Esophagus squamous epithelium (tissue), 4 donors: ENCODE measurements around the gene TMCC1.

Source experiments
- POLR2A ChIP-seq, 4 donors: fragments of 450-650 bp; IDR thresholded peaks; one replicate each; pipeline ENCODE4 v1.6.1; 2017; ENCODE audit warnings: antibody characterized with exemption in 4 of 4, mild to moderate bottlenecking in 4 of 4, moderate library complexity in 3 of 4
- TF ChIP-seq, protein P1 (sequence below), 6 experiments: fragments of 450-650 bp in 4 of 6; fragments of 200-600 bp in 2 of 6; sonication (generic) in 2 of 6; IDR thresholded peaks; one replicate each; pipeline ENCODE4 v1.5.1; 2016 to 2019; ENCODE audit warnings: antibody characterized with exemption in 6 of 6, mild to moderate bottlenecking in 4 of 6, moderate library complexity in 4 of 6

DNA sequence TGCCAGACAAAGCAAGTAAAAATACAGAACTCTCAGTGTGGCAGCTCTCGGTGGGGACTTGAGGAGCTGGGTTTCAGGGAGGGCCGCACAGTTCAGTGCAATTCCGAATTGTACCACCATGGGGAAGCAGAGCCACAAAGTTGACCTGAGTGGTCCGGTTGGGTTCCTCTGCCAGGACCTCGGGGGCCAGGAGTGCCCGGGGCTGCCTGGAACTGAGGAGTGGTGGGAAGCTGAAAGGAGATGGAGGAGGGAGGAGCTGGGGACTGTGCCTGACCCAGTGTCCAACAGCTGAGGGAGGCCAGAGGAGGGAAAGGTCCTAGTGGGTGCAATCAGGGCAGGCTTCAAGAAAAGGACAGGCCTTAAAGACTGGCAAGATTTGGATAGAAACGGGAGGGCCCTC lies 48.8 kb upstream of the TMCC1 start:
- no peak for TF ChIP-seq POLR2A (IDR thresholded peaks at IDR 0.05)
- TF ChIP-seq, protein P1, sequence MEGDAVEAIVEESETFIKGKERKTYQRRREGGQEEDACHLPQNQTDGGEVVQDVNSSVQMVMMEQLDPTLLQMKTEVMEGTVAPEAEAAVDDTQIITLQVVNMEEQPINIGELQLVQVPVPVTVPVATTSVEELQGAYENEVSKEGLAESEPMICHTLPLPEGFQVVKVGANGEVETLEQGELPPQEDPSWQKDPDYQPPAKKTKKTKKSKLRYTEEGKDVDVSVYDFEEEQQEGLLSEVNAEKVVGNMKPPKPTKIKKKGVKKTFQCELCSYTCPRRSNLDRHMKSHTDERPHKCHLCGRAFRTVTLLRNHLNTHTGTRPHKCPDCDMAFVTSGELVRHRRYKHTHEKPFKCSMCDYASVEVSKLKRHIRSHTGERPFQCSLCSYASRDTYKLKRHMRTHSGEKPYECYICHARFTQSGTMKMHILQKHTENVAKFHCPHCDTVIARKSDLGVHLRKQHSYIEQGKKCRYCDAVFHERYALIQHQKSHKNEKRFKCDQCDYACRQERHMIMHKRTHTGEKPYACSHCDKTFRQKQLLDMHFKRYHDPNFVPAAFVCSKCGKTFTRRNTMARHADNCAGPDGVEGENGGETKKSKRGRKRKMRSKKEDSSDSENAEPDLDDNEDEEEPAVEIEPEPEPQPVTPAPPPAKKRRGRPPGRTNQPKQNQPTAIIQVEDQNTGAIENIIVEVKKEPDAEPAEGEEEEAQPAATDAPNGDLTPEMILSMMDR (IDR thresholded peaks at IDR 0.05): peak; percentile 25 to 82 (median 68)
